Measurements from ENCODE around the gene PPP6R2. TPM values are rescaled to one million over a fixed set of nuclear protein-coding genes. Genes with fewer than 3 reads are reported as not detected.

Gene PPP6R2
- total RNA-seq, 4 donors from 2014 or later: 82.8 to 201 (median 111) TPM

DNA sequence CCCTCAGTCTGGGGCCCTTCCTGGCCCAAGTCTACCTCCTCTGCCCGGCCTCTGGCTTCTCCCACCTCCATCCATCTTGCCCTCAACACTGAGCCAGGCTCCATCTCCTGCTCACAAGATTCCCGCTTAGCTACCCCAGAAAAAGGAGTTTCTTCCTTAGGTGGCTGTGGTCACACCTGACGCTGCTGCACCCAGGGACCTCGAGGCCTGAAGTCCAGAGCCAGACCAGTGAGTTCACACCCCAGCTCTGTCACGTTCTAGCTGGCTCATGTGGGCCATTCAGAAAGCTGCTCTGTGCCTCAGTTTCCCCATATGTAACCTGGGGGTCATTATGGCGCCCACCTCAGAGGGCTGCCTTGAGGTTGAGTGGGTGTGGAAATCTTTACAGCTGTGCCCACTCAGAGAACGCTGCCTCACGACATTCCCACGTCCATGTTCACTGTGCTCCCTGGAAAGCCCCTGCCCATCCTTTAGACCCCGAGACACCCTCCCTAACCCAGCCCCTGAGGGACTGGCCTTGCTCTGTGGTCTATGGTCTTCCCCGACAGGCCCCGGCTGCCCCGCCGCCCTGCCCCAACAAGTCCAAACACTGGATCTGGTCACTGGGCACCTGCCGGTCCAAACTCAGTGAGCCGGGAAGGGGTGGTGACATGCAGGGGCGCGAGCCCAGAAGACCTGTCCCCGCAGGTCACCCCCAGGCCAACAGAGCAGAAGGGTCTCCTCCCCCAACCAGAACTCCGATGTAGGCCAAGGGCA, 45.4 kb upstream of the PPP6R2 start:
- Histone ChIP-seq H3K27me3 (no peaks in the 10 kb centered on the region), H3K4me1 (peaks cover 21 to 92% (median 54%) of the 10 kb centered on the region in 4 donors), H3K36me3 (no peaks in the 10 kb centered on the region), H3K27ac (peak overlapping the region in 2 of 4 donors; percentile 39 to 97), H3K4me3 (peak overlapping the region in 1 of 4 donors; percentile 57), H3K9me3 (no peaks in the 10 kb centered on the region)
- TF ChIP-seq, protein P1, sequence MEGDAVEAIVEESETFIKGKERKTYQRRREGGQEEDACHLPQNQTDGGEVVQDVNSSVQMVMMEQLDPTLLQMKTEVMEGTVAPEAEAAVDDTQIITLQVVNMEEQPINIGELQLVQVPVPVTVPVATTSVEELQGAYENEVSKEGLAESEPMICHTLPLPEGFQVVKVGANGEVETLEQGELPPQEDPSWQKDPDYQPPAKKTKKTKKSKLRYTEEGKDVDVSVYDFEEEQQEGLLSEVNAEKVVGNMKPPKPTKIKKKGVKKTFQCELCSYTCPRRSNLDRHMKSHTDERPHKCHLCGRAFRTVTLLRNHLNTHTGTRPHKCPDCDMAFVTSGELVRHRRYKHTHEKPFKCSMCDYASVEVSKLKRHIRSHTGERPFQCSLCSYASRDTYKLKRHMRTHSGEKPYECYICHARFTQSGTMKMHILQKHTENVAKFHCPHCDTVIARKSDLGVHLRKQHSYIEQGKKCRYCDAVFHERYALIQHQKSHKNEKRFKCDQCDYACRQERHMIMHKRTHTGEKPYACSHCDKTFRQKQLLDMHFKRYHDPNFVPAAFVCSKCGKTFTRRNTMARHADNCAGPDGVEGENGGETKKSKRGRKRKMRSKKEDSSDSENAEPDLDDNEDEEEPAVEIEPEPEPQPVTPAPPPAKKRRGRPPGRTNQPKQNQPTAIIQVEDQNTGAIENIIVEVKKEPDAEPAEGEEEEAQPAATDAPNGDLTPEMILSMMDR (IDR thresholded peaks at IDR 0.05): no peak
- TF ChIP-seq POLR2A (IDR thresholded peaks at IDR 0.05): no peak
- DNase-seq: no peak

DNA sequence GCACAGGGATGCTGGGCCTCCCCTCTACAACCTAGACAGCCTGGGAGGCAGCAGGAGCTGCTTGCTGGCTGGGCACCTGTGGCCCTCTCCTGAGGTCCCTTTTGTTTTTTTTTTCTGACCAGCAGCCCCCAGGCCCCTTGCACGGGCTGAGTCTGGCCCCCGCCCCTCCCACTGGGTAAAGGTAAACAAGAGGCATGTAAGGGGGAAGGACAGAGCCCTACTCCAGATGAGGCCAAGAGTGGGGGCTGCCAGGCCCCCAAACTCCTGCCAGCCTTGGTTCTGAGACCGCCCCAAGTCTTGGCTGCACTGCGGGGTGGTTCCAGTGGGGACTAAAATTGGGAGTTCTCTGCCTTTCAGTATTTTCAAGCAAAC, 44.9 kb upstream of the PPP6R2 start:
- Histone ChIP-seq H3K36me3 (no peaks in the 10 kb centered on the region), H3K4me3 (peak overlapping the region in 1 of 4 donors; percentile 57), H3K27me3 (no peaks in the 10 kb centered on the region), H3K9me3 (no peaks in the 10 kb centered on the region), H3K27ac (peak overlapping the region in 1 of 4 donors; percentile 97), H3K4me1 (peaks cover 27 to 92% (median 53%) of the 10 kb centered on the region in 4 donors)
- TF ChIP-seq POLR2A (IDR thresholded peaks at IDR 0.05): no peak
- TF ChIP-seq, protein P1 (IDR thresholded peaks at IDR 0.05): no peak
- DNase-seq: no peak

DNA sequence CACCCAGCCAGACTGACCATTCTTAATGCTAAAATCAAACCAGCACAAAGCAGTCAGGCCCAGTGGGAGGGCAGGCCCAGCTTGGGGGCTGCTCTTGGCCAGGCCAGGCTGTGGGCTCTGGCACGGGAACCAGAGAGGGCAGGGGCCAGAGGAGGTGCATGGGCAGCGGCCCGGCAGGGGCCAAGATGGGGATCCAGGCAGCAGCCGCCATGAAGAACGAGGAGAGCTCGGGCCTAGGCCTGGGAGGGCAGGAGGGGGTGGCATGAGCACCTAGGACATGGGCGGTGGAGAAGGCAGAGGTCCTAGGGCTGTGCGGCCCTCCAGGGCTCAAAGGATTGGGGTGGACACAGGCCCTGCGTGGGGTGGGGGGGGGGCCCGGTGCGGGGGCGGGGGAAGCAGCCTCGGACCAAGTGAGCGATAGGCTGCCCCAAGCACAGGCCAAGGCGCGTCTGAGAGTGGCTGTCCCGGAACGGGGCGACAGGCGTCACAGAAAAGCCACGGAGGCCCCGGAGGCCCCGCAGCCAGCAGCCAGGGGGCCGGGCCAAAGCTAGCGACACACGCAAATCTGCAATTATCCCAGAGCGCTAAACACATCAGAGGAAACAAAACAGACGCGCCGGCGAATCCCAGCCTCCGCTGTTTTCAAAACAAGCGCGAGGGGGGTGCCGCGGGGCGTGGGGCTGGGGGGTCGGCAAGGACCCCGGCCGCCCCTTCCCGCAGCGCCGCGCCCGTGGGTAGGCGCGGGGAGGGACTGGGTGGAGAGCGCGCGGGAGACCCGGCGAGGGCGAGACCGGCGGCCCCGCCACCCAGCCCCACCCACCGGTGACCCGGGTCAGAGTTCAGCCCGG, 44.0 kb upstream of the PPP6R2 start:
- no peaks in the 10 kb centered on the region for H3K9me3 ChIP-seq
- peaks cover 29 to 92% (median 53%) of the 10 kb centered on the region in 4 donors for H3K4me1 ChIP-seq
- no peaks in the 10 kb centered on the region for H3K36me3 ChIP-seq
- H3K27ac ChIP-seq: peak overlapping the region; percentile 84 to 97 (median 88)
- H3K27me3 ChIP-seq: no peaks in the 10 kb centered on the region
- DNase-seq: no peak
- no peak for TF ChIP-seq POLR2A (IDR thresholded peaks at IDR 0.05)
- TF ChIP-seq, protein P1 (IDR thresholded peaks at IDR 0.05): no peak
- H3K4me3 ChIP-seq: peak overlapping the region; percentile 40 to 71 (median 50)

DNA sequence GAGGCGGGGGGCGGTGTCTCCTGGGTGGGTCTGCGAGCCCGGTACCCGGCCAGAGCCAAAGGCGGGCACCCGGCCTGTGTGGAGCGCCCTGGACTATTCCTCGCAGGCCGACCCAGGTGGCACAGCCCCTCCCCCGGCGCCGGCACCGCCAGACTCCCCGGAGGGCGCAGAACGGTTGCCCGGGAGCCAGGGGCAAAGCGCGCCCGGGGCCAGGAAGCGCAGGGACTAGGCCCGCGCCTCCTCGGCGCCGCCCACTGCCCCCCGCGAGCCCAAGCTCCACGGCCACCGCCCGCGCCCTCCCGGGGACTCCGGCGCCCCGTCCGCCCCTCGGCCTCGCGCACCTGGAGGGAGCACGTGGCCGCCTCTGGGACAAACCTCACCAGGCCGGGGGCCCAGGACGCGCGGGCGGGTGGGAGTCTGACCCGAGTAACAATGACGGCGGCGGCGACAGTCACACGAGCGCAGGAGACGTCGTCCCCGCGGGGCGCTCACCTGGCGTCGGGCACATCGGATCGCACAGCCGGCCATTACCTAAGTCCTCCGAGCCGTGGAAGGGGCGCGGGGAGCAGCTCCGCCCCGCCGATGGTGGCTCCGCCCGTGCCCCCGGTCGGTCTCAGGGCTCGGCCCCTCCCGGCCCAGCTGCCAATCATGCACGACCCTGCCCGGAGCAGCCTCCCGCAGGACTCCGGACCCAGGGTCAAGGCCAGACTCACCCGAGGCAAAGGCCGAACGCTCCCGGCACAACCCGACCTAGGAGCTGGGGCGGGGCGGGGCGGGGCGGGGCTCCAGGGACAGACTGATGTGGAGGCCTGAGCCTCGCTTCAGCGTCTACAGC, 43.1 kb upstream of the PPP6R2 start:
- Histone ChIP-seq H3K36me3 (no peaks in the 10 kb centered on the region), H3K27ac (peak overlapping the region; percentile 86 to 97 (median 90)), H3K4me3 (peak overlapping the region; percentile 40 to 71 (median 50)), H3K4me1 (peaks cover 34 to 92% (median 56%) of the 10 kb centered on the region in 4 donors), H3K27me3 (no peaks in the 10 kb centered on the region), H3K9me3 (no peaks in the 10 kb centered on the region)
- TF ChIP-seq POLR2A (IDR thresholded peaks at IDR 0.05): peak; percentile 31 to 52
- TF ChIP-seq, protein P1 (IDR thresholded peaks at IDR 0.05): peak in 2 of 6 experiments; percentile 16 to 30
- DNase-seq: peak in 2 of 3 donors; percentile 90 to 98
